GM15510 (cell line): ENCODE results near the gene ZNF77.
A peak's percentile ranks its signal among the peaks of the same experiment; 100 is the strongest.

ENCODE experiments used
- POLR2A ChIP-seq: IDR thresholded peaks from 3 replicates; pipeline ENCODE4 v1.6.1; 2011; ENCODE audit warnings: borderline replicate concordance; ENCODE audit not compliant: insufficient read length; ENCODE audit errors: extremely low read depth

The ZNF77 gene

GRCh38 chr19:2900296-2901252 is 44.2 kb downstream of the ZNF77 start, which contains the start of gene ZNF57:
Gene ZNF57, plus strand, starts transcription at chr19:2900928. Its CDS starts 118 bp downstream, at chr19:2901046.
- TF ChIP-seq POLR2A: peak; percentile 60

DNA sequence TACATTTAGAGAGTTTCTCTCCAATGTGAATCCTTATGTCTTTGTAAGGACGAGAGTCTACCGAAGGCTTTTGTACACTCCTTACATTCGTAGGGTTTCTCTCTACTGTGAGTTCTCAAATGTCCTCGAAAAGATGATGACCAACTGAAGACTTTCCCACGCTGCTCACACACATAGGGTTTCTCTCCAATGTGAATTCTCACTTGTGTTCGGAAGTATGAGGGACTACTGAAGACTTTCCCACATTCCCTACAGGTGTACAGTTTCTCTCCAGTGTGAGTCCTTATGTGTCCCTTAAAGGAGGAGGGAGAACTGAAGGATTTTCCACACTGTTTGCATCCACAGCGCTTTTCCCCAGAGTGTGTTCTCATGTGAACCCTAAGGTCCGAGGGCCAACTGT is 48.1 kb downstream of the ZNF77 start:
- TF ChIP-seq POLR2A: no peak

DNA sequence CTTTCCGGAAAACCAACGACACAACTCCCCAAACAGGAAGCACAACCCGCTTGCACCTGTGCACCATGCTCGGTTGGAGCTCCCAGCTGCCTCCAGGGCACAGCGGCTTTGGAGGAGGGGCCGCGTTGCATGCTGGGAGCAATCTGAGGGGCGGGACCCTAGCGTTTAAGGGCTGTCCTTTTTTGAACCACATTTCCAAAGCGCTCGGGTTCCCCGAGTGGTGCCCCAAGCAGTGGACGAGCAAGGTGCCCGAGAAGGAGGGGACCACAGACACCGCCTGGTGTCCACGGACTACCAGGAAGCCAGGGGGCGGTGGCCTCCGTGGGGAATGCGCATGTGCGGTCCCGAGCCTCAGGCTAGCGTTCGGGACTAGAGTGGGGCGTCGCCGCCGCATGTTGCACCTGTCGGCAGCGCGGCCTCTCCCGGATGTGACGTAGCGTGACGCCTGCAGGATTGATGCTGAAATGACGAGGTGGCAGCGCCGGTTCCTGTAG is 56.0 kb downstream of the ZNF77 start:
- no peak for TF ChIP-seq POLR2A

DNA sequence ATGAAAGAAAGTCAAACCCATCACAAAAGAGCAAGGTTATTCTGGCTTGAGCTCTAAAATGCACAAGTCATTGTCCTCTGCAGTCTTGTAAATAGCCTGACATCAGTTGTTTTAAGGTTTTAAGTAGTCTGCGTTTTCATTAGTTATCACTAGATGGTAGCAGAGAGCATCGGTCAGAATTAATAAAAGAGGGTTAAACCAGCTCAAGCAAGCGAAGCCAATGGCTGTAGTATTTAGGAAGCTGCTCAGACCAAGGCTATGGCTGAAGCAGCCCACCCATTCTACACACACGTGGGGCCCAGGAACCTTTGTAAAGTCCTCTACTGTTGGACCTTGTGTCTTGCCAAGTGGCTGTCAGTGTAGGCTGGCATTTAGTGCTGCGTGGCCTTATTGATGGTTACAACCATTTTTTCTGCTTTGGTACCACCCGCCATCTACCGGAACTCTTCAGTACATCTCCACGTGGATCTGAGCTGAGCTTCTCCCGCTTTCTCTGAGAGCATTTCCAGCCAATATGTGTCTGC is 57.3 kb downstream of the ZNF77 start:
- no peak for TF ChIP-seq POLR2A

DNA sequence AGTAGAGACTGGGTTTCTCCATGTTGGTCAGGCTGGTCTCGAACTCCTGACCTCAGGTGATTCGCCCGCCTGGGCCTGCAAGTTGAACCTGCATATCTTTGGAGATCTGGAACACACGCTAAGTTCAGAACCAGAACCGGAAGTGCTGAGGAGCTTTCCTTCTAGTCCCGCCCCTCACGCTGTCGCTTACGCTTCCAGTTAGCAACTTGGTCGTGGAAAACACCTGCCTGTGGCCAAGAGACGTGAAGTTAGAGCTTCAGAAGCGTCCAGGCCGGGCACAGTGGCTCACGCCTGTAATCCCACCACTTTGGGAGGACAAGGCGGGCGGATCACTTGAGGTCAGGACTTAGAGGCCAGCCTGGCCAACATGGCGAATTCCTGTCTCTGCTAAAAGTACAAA is 59.0 kb downstream of the ZNF77 start:
- TF ChIP-seq POLR2A: no peak

DNA sequence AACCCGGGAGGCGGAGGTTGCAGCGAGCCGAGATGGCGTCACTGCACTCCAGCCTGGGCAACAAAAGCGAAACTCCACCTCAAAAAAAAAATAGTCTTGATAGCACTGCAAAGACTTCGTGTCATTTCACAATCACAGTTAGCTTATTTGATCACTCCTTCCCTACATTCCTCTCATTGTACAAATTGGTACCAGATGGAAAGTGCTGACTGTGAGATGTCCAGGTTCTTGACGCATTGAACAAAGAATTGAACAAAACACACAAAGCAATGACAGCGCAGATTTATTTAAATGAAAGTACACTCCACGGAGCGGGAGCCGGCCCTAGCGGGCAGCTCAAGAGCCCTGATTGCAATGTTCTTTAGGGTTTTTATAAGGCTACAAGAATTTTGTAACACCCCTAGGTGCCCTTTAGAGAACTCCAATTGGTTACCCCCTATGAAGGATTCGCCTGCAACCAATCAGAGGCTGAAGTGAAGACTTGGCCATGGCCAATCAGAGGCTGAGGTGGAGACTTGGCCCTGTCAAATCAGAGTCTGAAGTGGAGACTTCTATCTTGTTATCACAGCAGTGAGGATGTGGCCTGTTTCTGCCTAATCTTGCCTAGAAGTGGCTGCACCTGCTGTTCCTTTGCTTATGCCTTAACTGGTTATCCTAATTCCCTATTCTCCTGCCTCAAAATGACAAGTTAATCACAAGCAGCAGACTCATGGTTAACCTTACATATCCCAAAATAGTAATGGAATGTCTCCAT is 60.9 kb downstream of the ZNF77 start:
- TF ChIP-seq POLR2A: no peak
